AG04450 (cell line): ENCODE measurements around the gene FOXC2. TPM values are rescaled to one million over a fixed set of nuclear protein-coding genes. Genes with fewer than 3 reads are reported as not detected.
A peak's percentile ranks its signal among the peaks of the same experiment; 100 is the strongest.

ENCODE experiments used
- CTCF ChIA-PET: fragments of 300-600, 350-600 bp; formaldehyde crosslinking; extraction: SDS; loops from one replicate; lab custom pipeline; 2022; ENCODE audit warnings: antibody characterized with exemption, inconsistent platforms; lab: Charles Lee
- POLR2A ChIA-PET: fragments of 350-600 bp; formaldehyde crosslinking; extraction: SDS; loops from one replicate; lab custom pipeline; 2021; ENCODE audit warnings: antibody characterized with exemption, inconsistent platforms; lab: Yijun Ruan, JAX
- DNase-seq: peaks from one replicate; pipeline ENCODE4 v3.0.0-alpha.2; 2011; ENCODE audit warnings: low read depth, low spot score
- H3K27ac ChIP-seq: one replicate; pipeline ENCODE4 v1.5.1; 2012; ENCODE audit warnings: low read depth, low read length, control low read depth
- H3K27me3 ChIP-seq: one replicate; pipeline ENCODE4 v1.6.0; 2012; ENCODE audit warnings: low read length; ENCODE audit not compliant: control insufficient read depth, insufficient read depth
- H3K4me3 ChIP-seq: 2 replicates; pipeline ENCODE4 v1.5.1; 2011; ENCODE audit warnings: mild to moderate bottlenecking, low read depth, low read length, control low read depth
- H3K9me3 ChIP-seq: 2 replicates; pipeline ENCODE4 v1.5.1; 2012; ENCODE audit warnings: low read length; ENCODE audit not compliant: control insufficient read depth, insufficient read depth
- CTCF ChIP-seq: IDR thresholded peaks from 2 replicates; pipeline ENCODE4 v1.5.1; 2011; ENCODE audit warnings: low read depth, low read length, control low read depth, inconsistent platforms
- polyA plus RNA-seq: library from polyadenylated mRNA; depleted of rRNA; stranded (reverse); fragments of >200 nt; gene quantifications from 2 replicates; pipeline ENCODE4 v1.2.3, GENCODE V29; 2011; rRNA removed

Gene FOXC2
- polyA plus RNA-seq, 1 experiment = 0.79 TPM

- no peaks in the 10 kb centered on the region for H3K27me3 ChIP-seq
- no peak overlapping the region for H3K4me3 ChIP-seq
- ChIA-PET POLR2A (interaction anchor here (0.5 to 0.7 kb wide), 2 partner anchors 51 to 786 kb away, joined by 3 to 4 read pairs; no protein-coding TSS in a partner anchor), CTCF (no interaction called here)
- TF ChIP-seq CTCF = no peak
- H3K9me3 ChIP-seq = peaks cover 6% of the 10 kb centered on the region; the same call in 1 of the 2 replicates
- H3K27ac ChIP-seq = peak overlapping the region; percentile 21
- no peak for DNase-seq
These were observed 48.1 kb downstream of the FOXC2 start for GRCh38 chr16:86614699-86615098.

- Histone ChIP-seq H3K27ac (no peak overlapping the region), H3K4me3 (no peak overlapping the region), H3K9me3 (peaks cover 9% of the 10 kb centered on the region), H3K27me3 (no peaks in the 10 kb centered on the region)
- no peak for DNase-seq
- CTCF ChIA-PET = no interaction called here
- TF ChIP-seq CTCF = no peak
- POLR2A ChIA-PET = no interaction called here
These were observed 50.3 kb downstream of the FOXC2 start for GRCh38 chr16:86616906-86617305.

GRCh38 chr16:86618431-86619238, 52.0 kb downstream of the FOXC2 start:
- no peak for TF ChIP-seq CTCF
- ChIA-PET POLR2A (no interaction called here), CTCF (no interaction called here)
- peak; percentile 8 for DNase-seq
- H3K27ac ChIP-seq = no peak overlapping the region
- peaks cover 9% of the 10 kb centered on the region for H3K9me3 ChIP-seq
- H3K4me3 ChIP-seq = peak overlapping the region; percentile 44
- no peaks in the 10 kb centered on the region for H3K27me3 ChIP-seq

Other genes with a start within 250 kb of the FOXC2 start
- 61.0 and 65.1 TPM in 2 replicates for gene FOXF1, start 56.3 kb upstream of the FOXC2 start, polyA plus RNA-seq
- gene MTHFSD, start 11.6 kb upstream of the FOXC2 start, polyA plus RNA-seq = 15.6 and 16.7 TPM in 2 replicates
- gene FOXL1, start 11.7 kb downstream of the FOXC2 start, polyA plus RNA-seq = 41.1 and 41.9 TPM in 2 replicates